Measurements from ENCODE around the gene ICAM5. TPM values are rescaled to one million over a fixed set of nuclear protein-coding genes. Genes with fewer than 3 reads are reported as not detected.

The ICAM5 gene
- total RNA-seq, 1 donor = 11.7 TPM

GRCh38 chr19:10270180-10270615, 19.6 kb upstream of the ICAM5 start:
- peak overlapping the region; percentile 51 for H3K4me3 ChIP-seq (ENCODE audit: low read depth, low read length)
- DNase-seq (ENCODE audit: low read depth) = peak; percentile 25
- TF ChIP-seq CTCF (IDR thresholded peaks at IDR 0.05; ENCODE audit: insufficient read depth, low read depth, low read length) = no peak

DNA sequence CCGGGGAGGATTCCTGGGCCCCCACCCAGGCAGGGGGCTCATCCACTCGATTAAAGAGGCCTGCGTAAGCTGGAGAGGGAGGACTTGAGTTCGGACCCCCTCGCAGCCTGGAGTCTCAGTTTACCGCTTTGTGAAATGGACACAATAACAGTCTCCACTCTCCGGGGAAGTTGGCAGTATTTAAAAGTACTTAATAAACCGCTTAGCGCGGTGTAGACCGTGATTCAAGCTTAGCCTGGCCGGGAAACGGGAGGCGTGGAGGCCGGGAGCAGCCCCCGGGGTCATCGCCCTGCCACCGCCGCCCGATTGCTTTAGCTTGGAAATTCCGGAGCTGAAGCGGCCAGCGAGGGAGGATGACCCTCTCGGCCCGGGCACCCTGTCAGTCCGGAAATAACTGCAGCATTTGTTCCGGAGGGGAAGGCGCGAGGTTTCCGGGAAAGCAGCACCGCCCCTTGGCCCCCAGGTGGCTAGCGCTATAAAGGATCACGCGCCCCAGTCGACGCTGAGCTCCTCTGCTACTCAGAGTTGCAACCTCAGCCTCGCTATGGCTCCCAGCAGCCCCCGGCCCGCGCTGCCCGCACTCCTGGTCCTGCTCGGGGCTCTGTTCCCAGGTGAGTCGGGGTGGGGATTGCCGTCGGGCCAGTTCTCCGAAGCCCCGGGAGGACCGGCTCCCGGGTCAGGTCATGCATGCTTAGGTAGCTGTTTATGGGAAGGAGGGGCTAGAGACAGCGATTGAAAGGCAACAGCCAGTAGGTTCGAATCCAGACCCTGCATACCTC, 18.9 kb upstream of the ICAM5 start, which contains the start of gene ICAM1:
ICAM1 (plus strand) TSS at position 505 of the 779 bp plus-strand sequence; CDS start at position 545, 40 bp downstream.
- DNase-seq (ENCODE audit: low read depth) = peak; percentile 75
- no peak for TF ChIP-seq CTCF (IDR thresholded peaks at IDR 0.05; ENCODE audit: insufficient read depth, low read depth, low read length)
- peak within 1 kb of the TSS; percentile 51 for H3K4me3 ChIP-seq (ENCODE audit: low read depth, low read length)

GRCh38 chr19:10271543-10272086, 18.1 kb upstream of the ICAM5 start:
- peak overlapping the region; percentile 51 for H3K4me3 ChIP-seq (ENCODE audit: low read depth, low read length)
- DNase-seq (ENCODE audit: low read depth) = no peak
- no peak for TF ChIP-seq CTCF (IDR thresholded peaks at IDR 0.05; ENCODE audit: insufficient read depth, low read depth, low read length)

GRCh38 chr19:10274589-10274988, 15.2 kb upstream of the ICAM5 start:
- no peak for TF ChIP-seq CTCF (IDR thresholded peaks at IDR 0.05; ENCODE audit: insufficient read depth, low read depth, low read length)
- no peak overlapping the region for H3K4me3 ChIP-seq (ENCODE audit: low read depth, low read length)
- no peak for DNase-seq (ENCODE audit: low read depth)

GRCh38 chr19:10277795-10278589, 11.8 kb upstream of the ICAM5 start:
- TF ChIP-seq CTCF (IDR thresholded peaks at IDR 0.05; ENCODE audit: insufficient read depth, low read depth, low read length) = no peak
- no peak for DNase-seq (ENCODE audit: low read depth)

GRCh38 chr19:10278935-10279334, 10.8 kb upstream of the ICAM5 start:
- TF ChIP-seq CTCF (IDR thresholded peaks at IDR 0.05; ENCODE audit: insufficient read depth, low read depth, low read length) = no peak
- H3K4me3 ChIP-seq (ENCODE audit: low read depth, low read length) = no peak overlapping the region
- DNase-seq (ENCODE audit: low read depth) = no peak

More at GRCh38 chr19:10277795-10278589, 11.8 kb upstream of the ICAM5 start:
- no peak overlapping the region for H3K4me3 ChIP-seq (ENCODE audit: low read depth, low read length)

Data from fibroblast of villous mesenchyme (primary cell).